Activated CD8-positive, alpha-beta memory T cell treated with anti-CD3 and anti-CD28 coated beads for 48 hours (primary cell): ENCODE data around the gene ZNF783.
"Not testable (repeated sequence)": the region's sequence is repeated elsewhere in the genome, so short reads cannot be mapped to it uniquely, and the experiment has no call there.

Source experiments
- DNase-seq, 3 experiments: peaks; one replicate each; pipeline ENCODE4 v3.0.0-alpha.2; 2020; ENCODE audit warnings: low read depth in 2 of 3, low spot score in 2 of 3

ZNF783 gene

DNA sequence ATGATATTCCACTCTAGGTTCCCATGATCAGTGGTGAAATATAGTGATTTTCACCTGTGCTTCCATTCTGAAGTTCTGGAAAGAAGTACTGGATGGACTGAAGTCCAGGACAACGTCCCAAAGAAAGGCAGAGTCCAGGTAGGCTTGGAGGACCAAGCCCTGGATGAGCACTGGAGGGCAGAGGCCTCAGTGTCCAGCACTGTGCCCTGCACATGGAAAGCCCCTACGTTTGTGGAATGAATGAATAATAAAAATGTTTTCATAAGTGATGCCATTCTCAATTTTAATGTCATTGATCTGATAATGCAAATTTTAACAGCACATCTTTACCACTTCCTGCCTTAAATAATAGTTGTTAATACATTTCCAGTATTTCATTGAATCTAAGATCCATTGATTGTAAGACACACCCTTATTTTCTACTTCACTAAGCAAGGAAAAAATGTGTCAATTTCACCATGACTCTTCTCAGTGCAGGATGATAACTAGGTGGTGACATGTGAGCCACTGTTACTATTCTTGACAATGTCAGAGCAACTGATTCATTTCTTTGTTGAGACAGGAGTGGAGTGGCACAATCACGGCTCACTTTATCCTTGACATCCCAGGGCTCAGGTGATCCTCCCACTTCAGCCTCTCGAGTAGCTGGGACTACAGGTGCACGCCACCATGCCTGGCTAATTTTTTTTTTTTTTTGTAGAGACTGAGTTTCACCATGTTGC, 35.2 kb downstream of the ZNF783 start:
- no peak for DNase-seq

DNA sequence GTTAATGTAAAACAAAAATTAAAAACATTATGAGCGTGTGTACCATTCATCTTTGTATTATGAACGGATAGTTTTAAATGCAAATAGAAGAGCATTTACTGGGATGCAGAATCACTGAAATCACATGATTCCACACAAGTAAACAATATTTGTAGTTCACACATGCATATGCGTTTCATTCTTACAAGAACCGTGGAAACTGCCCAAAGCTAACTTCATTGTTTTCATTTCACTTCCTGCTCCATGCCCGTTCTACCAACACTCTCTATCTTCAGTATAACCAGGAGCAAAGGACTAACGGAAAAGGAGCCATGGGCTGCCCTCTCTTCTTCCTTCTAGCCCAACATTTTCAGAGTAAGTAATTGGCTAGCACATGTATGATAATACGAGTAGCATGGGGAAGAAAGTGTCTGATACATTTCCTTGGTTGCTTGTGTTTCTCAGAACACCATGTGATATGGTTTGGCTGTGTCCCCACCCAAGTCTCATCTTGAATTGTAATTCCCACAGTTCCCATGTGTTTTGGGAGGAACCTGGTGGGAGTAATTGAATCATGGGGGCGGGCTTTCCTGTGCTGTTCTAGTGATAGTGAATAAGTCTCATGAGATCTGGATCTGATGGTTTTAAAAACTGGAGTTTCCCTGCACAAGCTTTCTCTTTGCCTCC, 38.8 kb downstream of the ZNF783 start:
- no peak for DNase-seq

DNA sequence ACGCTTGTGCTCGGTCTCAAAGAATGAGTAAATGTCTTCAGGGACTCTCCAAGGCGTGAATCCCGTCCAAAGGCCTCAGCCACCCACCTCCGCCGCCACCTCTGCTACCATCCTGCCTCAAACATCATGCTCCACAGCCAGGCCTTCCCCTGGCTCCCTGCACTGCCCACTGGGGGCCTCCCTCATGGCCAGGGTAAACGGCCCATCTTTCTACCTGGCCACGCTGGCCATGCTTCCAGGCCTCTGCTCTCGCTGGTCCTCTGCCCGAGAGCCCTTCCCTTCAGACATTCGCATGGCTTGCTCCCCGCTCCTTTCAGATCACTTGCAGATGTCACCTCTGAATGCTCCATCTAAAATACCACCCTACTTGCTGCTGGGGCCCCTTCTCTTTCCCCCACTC, 40.2 kb downstream of the ZNF783 start:
- no peak for DNase-seq

DNA sequence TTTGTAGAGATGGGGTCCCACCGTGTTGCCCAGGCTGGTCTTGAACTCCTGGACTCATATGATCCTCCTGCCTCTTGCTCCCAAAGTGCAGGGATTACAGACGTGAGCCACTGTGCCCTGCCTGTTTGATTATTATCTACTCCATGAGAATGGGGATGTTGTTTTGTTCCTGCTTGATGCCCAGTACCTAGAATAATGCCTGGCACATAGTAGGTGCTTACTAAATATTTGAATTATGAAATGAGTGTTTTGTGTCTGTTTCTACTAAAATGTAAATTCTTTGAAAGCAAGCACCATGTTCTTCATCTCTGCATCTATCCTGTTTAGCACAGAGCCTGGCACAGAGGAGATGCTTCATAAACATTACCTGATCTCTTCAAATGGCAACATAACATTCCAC, 40.9 kb downstream of the ZNF783 start:
- DNase-seq = no peak

DNA sequence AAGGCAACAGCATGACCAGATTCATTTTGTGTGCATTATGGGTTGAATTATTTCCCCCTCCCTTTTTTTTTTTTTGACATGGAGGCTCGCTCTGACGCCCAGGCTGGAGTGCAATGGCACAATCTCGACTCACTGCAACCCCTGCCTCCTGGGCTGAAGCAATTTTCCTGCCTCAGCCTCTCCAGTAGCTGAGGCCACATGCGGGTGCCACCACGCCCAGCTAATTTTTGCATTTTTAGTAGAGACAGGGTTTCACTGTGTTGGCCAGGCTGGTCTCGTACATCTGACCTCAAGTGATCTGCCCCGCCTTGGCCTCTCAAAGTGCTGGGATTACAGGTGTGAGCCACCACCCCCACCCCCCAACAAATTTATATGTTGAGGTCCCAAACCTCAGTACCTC, 42.0 kb downstream of the ZNF783 start:
- no peak for DNase-seq

DNA sequence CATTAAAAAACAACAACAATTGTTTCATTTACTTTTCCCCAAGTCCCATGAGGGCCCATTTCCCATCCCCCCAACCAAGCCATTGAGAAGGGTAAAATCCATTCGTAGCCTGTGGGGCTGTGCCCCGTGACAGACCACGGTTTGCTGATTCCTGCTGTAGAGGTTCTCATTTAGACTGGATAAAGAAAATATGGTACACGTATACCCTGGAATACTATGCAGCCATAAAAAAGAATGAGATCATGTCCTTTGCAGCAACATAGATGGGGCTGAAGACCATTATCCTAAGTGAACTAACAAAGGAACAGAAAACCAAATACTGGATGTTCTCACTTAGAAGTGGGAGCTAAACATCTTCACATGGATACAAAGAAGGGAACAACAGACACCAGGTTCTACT, 44.9 kb downstream of the ZNF783 start:
- no peak for DNase-seq

DNA sequence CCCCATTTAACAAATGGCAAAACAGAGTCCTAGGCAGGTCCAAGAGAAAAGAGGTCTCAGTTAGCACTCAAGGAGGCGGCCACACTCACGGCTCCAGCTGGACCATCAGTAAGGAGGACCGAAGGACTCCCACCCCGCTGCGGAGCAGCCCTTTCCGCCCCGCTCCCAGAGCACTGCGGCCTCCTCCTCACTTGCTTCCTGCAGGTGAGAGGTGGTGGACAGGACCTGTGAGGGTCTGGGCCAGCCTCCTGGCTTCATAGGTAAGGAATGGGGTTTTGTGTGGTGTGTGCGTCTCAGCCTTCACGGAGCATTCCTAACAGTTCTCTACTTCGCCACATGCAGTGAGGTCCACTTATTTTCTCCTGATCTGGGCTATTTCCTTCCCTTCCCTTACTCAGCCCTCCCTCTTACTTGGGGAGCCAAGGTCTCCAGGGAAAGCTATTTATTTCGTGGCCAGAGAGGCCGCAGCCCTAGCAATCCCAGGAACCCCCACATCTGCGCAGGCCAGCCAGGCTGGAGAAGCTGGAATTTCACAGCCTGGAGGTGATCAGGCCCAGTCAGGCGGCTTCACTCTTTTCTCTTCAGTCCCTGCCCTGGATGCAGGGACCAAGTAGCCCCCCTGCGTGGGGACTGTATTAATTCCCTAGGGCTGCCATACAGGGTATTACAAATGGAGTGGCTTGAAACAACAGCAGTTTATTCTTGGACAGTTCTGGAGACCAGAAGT, 45.9 kb downstream of the ZNF783 start:
- DNase-seq = no peak

DNA sequence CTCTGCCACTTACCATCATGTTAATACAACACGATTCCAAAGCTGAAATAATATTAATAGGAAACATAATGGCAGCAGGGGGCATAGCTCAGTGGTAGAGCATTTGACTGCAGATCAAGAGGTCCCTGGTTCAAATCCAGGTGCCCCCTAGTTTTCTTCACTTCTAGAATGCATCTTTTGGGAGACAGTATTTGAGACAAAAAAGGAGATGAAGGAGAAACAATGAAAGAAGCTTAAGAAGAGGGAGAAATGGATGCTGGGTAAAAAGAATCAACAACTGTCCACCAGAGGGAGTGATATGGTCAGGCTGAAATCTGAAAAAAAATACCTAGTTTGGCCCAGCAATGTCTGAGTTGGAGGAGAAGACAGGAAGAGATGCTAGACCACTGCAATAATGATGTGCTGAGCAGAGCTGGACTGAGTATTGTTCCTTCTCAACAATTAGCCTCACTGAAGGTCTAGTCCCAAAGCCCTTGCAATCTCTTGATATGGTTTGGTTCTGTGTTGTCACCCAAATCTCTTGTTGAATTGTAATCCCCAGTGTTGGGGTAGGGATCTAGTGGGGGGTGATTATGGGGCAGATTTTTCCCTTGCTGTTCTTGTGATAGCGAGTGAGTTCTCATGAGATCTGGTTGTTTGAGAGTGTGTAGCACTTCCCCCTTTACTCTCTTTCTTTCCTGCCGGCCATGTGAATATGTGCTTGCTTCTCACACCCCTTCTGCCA, 48.3 kb downstream of the ZNF783 start:
- no peak for DNase-seq

DNA sequence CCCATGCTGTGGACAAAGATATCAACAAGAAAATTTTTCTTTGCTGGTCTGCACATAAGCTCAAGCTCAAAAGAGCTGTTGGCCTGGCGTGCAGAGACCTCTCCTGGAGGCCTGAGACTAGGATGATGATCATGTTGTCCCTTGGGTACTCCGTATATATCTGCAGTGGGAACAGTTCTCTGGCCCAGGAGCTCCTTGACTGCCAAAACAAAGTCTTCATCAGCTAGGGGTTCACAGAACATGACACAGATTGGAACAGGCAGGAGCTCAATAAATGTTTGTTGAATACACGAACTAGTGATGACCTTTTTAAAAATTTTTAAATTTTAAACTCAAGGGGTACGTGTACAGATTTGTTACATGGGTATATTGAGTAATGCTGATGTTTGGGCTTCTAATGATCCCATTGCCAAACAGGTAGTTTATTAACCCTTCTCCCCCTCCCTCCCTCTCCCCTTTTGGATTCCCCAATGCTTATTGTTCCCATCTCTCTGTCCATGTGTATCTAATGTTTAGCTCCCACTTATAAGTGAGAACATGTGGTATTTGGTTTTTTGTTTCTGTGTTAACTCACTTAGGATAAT, 49.1 kb downstream of the ZNF783 start:
- DNase-seq = no peak

DNA sequence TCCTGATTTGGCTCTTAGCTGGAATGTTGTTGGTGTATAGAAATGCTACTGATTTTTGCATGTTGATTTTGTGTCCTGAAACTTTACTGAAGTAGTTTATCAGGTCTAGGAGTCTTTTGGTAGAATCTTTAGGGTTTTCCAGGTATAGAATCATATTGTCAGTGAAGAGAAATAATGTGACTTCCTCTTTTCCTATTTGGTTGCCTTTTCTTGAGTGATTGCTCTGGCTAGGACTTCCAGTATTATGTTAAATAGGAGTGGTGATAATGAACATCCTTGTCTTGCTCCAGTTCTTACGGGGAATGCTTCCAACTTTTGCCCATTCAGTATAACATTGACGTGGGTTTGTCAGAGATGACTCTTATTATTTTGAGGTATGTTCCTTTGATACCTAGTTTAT, 52.0 kb downstream of the ZNF783 start:
- no peak for DNase-seq

DNA sequence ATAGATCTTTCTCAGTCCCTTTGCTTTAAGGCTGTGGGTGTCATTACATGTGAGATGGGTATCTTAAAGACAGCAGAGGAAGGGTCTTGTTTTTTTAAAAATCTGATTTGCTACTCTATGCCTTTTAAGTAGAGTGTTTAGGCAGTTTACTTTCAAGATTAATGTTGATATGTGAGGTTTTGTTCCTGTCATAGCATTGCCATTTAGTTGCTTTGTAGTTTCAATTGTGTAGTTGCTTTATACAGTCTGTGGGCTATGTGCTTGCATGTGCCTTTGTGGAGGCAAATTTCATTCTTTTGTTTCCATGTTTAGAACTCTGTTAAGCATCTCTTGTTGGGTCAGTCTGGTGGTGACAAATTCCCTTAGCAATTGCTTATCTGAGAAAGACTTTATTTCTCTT, 54.6 kb downstream of the ZNF783 start:
- no peak for DNase-seq

DNA sequence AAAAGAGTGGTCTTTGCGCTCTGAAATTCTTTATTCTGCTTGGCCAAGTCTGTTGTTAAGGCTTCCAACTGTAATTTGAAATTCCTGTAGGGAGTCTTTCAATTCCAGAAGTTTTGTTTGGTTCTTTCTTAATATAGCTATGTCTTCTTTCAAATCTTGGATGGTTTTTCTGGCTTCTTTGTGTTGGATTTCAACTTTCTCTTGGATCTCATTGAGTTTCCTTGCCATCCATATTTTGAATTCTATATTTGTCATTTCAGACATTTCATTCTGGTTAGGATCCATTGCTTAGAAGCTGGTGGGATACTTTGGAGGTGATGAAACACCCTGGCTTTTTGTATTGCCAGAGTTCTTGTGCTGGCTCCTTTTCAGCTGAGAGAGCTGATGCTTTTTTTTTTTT, 55.5 kb downstream of the ZNF783 start:
- DNase-seq = no peak

DNA sequence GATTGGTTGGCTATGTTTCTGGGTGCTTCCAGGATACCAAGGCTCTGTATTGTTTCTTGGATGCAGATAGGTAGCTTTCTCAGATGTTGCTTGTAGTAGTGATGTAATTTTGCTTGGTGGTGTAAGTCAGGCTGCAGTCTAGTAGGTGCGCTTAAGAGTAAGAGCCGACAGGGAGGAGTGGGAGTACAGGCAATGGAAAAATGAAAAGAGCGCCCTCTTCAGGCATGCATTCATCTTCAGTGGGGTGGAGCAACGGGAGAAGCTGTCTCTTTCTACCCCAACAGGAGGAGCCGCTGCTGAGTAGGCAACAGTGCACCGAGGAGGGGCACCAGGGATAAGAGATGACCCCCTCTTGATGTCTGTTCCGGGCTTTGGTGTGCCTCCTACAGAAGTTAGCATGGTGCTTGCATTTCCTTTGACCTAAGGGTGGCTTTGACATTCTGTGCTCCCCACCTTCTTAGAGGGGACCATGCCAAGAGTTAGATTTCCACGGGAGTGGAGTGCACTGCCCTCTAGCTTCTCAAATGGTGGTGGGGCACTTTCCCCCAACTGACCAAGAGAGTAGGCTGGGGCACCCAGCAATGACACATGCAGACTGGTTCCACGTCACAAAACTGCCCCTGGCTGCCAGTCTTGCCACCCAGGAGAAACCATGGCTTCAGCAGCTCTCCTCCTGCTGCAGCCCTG, 56.1 kb downstream of the ZNF783 start:
- no peak for DNase-seq

DNA sequence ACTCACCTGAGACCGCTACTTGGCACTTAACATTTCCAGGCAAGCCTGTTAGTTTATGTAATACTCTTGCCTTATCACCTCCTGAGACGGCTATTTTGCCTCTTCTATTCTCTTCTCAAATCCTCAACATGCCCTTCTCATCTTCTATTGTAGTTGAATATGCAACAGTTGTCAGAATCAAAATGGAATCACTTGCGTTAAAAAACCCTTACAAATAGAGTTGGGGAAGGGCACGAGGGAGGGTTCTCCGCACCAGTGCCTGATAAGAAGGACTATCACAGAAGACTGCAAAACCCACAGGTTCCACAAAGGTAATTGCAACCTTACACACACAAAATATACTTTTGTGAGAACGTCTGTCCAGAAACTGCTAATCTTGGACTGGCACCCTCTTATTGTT, 57.4 kb downstream of the ZNF783 start:
- DNase-seq = no peak

DNA sequence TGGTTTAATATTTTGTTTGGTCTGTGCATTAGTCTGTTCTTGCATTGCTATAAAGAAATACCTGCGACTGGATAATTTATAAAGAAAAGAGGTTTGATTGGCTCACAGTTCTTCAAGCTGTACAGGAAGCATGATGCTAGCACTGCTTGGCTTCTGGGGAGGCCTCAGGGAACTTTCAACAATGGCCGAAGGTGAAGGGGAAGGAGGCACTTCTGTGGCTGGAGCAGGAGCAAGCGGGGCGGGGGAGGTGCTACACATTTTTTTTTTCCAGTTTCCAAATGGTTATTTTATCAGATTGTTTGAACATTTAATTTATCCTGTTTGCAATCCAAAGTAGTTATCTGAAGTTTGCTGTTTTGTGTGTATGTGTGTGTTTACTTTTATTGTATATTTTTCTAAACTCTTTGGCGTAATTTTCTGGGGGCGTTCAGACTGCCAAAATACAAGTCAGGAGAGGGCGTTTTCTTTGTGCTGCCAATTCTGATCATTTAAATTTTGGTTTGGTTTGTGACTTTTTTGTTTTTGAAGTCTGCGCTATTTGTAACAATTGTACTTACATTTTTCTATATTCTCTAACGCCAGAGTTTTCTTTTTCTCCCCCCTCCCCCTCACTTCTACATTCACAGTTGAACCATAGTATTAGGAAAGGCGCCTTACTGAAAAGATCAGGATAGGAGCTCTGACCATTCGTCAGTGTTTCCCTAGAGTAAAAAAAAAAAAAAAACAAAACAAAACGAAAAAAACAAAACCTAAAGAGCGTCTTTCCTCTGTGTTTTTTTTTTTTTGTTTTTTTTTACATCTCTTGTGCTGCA, 58.5 kb downstream of the ZNF783 start:
- DNase-seq = no peak

DNA sequence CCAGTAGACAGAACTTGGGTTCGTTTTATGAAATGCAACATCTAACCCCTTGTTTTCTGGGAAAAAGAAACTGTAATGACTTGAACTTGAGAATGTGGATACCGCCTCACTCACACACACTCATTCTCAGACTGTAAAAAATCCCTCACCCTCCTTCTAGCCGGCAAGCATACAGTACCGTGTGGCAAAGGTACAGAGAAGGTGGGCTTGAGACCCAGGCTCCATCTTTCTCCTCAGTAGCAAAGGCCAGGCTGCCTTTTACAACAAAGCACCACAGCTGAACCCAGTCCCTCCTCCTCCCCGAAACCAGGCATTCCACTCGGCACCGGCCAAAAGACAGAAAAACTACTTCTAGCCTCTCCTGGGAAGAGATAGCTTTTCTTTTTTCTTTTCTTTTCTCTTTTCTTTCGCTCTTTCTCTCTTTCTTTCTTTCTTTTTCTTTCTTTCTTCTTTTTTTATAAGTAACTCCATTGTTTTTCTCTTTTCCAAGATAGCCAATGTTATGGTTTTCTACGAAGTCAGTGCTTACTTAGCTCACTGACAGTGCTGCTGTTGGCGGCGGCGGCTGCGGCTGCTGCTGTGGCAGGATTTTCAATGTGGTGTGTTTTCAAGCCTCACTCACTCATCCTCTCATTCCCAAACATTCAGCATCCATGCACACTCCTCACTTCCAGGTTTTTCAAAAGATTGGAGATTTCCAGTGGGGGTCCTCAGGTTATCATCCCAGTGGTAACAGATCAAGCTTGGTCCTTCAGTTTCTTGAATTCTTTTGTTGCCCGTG, 59.3 kb downstream of the ZNF783 start:
- not testable (repeated sequence) for DNase-seq

DNA sequence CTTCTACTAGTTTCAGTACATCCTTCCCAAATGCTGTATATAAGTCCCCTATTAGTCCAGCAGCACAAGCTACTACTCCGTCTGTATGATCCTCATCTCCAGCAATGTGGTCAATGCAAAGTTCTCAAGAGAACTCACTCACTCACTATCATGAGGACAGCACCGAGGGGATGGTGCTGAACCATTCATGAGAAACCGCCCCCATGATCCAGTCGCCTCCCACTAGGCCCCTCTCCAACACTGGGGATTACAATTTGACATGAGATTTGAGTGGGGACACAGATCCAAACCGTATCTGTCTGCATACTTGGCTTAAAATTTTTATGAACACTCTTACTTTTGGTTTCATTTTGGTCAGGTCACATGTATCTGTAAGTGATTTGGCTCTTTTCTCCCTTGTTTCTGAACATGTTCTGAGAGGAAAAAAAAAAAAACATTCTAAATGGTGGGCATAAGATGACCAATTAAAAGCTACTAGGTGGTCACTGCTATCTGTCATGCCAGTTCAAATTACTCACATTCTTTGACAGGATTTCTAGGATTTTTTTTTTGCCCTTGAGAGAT, 60.1 kb downstream of the ZNF783 start:
- DNase-seq = no peak

DNA sequence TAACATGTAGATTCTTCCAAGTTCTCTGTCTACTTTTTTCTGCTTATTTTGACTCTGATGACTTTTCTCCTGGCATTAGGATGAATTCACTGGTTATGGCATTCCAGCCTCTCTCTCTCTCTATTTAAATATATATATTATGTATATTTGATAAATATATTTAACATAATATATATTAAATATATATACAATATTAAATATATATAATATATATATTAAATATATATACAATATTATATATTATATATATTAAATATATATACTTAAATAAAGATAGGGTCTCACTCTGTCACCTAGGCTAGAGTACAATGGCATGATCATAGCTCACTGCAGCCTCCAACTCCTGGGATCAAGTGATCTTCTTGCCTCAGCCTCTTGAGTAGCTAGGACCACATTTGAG, 60.7 kb downstream of the ZNF783 start:
- no peak for DNase-seq

DNA sequence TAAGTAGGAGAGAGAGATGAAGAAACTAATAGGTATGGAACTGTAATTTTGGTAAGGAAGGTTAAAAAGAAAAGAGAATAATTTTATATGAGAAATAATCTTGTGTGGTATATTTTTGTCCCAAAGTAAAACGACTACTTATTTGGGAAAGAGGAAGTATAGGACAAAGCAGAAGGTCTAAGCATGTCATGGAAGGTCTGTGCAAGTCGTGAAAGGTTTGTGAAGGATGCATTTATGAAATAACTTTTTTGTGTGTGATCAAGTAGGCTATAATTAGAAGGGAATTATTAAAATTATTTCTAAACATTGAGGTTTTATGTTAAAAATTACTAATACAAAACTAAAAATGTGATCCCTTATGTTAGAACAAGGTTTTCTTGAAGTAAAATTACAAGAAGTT, 63.3 kb downstream of the ZNF783 start:
- no peak for DNase-seq
